Measurements from ENCODE around the gene LRRC74A.

LRRC74A gene

GRCh38 chr14:76911473-76911872 is 85.3 kb downstream of the LRRC74A start:
- TF ChIP-seq, protein P1, sequence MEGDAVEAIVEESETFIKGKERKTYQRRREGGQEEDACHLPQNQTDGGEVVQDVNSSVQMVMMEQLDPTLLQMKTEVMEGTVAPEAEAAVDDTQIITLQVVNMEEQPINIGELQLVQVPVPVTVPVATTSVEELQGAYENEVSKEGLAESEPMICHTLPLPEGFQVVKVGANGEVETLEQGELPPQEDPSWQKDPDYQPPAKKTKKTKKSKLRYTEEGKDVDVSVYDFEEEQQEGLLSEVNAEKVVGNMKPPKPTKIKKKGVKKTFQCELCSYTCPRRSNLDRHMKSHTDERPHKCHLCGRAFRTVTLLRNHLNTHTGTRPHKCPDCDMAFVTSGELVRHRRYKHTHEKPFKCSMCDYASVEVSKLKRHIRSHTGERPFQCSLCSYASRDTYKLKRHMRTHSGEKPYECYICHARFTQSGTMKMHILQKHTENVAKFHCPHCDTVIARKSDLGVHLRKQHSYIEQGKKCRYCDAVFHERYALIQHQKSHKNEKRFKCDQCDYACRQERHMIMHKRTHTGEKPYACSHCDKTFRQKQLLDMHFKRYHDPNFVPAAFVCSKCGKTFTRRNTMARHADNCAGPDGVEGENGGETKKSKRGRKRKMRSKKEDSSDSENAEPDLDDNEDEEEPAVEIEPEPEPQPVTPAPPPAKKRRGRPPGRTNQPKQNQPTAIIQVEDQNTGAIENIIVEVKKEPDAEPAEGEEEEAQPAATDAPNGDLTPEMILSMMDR (IDR thresholded peaks at IDR 0.05), result no peak

GRCh38 chr14:76916040-76916715 is 90.0 kb downstream of the LRRC74A start:
- TF ChIP-seq, protein P1 (IDR thresholded peaks at IDR 0.05), result no peak

DNA sequence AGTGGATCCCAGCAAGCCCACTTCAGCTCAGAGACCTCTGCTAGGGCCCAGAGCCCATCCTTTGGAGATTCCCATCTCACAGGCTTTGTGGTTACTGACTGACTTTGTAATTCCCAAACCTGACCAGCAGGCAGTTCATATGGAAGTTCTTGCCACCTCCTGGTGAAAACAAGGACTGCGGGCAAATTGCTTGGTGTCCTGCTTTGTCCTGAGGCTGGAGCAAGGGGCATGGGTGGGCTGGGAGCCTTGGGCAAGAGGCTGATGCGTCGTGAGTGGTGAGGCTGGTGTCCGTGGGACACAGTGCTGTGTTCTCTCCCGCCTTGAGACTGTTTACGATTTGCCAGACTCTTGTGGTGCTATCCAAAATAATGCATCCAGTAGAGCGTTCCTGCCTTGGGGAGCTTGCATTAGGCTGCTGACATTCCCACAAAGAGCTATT is 91.0 kb downstream of the LRRC74A start:
- TF ChIP-seq, protein P1 (IDR thresholded peaks at IDR 0.05), result peak; percentile 63

- TF ChIP-seq, protein P1 (IDR thresholded peaks at IDR 0.05), result no peak
Observed at GRCh38 chr14:76917745-76918255, 91.6 kb downstream of the LRRC74A start.

- TF ChIP-seq, protein P1 (IDR thresholded peaks at IDR 0.05), result no peak
Observed at GRCh38 chr14:76918256-76918781, 92.1 kb downstream of the LRRC74A start.

DNA sequence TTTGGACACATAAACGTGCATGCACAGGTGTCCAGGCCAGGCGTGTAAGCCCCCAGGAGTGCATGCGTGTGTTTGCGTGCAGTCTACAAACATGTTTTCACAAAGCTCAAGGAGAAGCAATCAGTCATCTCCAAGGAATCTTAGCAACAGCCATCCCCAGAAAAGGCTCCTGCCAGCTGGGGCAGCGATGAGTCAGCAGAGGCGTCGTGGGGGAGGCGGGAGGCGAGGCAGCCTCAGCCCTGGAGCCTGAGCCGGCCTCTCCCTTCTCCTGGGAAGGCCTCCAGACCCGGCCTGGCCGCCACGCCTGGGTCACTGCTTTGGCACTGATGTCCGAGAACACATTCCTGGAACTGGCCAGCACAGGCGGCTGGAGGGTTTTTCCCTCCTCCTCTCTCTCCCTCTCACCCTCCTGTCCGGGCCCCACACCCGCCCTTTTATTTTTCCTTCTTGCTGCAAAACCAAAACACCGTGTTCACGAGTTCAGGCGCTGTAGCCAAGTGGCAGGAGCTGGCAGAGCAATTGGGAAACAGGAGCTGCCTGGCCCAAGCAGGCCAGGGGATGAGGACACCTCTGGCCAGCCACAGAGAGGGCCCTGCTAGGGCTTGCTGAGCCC is 92.7 kb downstream of the LRRC74A start:
- TF ChIP-seq, protein P1 (IDR thresholded peaks at IDR 0.05), result no peak; the same call in 1 of the 2 replicates
